Thyroid gland (tissue), 4 donors: ENCODE results near the gene KCTD1. TPM values are rescaled to one million over a fixed set of nuclear protein-coding genes. Genes with fewer than 3 reads are reported as not detected.

Source experiments
- DNase-seq, 2 donors: peaks; one replicate each; pipeline ENCODE4 v3.0.0-alpha.2; 2019
- H3K27ac ChIP-seq, 3 donors: fragments of 200-600 bp; sonication (generic); 1 replicate in 2 of 3; 2 replicates in 1 of 3; pipeline ENCODE4 v1.5.1; 2016 to 2019; ENCODE audit warnings: mild to moderate bottlenecking in 1 of 3, moderate library complexity in 1 of 3
- H3K27me3 ChIP-seq: fragments of 200-600 bp; sonication (generic); one replicate; pipeline ENCODE4 v1.5.1; 2019
- H3K36me3 ChIP-seq, 2 donors: fragments of 200-600 bp; sonication (generic); one replicate each; pipeline ENCODE4 v1.5.1; 2016 to 2019
- H3K4me1 ChIP-seq, 2 donors: fragments of 200-600 bp; sonication (generic); one replicate each; pipeline ENCODE4 v1.5.1; 2017 to 2019
- H3K4me3 ChIP-seq, 3 donors: fragments of 200-600 bp; sonication (generic); replicated peaks in 1 of 3; 1 replicate in 2 of 3; 2 replicates in 1 of 3; pipeline ENCODE4 v1.5.1; 2016; ENCODE audit warnings: mild to moderate bottlenecking in 1 of 3
- H3K9me3 ChIP-seq: fragments of 200-600 bp; sonication (generic); one replicate; pipeline ENCODE4 v1.5.1; 2017
- POLR2A ChIP-seq, 2 donors: fragments of 450-650 bp; IDR thresholded peaks; one replicate each; pipeline ENCODE4 v1.6.1; 2017; ENCODE audit warnings: antibody characterized with exemption in 2 of 2, mild to moderate bottlenecking in 2 of 2, moderate library complexity in 1 of 2
- WGBS, 2 donors: methylation state at CpG; one replicate each; pipeline ENCODE4 v1.1.5; 2017; 5-methylcytosine and 5-hydroxymethylcytosine counted together
- intact Hi-C: fragments of 100-400 bp; cut with DNase I; formaldehyde crosslinking; loops from one replicate; pipeline ENCODE4 v1.15.1; 2023
- total RNA-seq, 4 donors: library from RNA; depleted of rRNA; stranded (reverse); fragments of >200 nt; gene quantifications; one replicate each; pipeline ENCODE4 v1.2.3, GENCODE V29; 2016
- TF ChIP-seq, protein P1 (sequence below), 6 experiments: fragments of 200-600 bp in 3 of 6; fragments of 450-650 bp in 3 of 6; sonication (generic) in 3 of 6; IDR thresholded peaks; one replicate each; pipeline ENCODE4 v1.5.1; 2016 to 2019; ENCODE audit warnings: antibody characterized with exemption in 6 of 6, mild to moderate bottlenecking in 2 of 6, inconsistent platforms in 1 of 6, moderate library complexity in 1 of 6

Gene KCTD1
- total RNA-seq, 4 donors from 2014 or later = 25.9 to 66.0 (median 34.2) TPM

DNA sequence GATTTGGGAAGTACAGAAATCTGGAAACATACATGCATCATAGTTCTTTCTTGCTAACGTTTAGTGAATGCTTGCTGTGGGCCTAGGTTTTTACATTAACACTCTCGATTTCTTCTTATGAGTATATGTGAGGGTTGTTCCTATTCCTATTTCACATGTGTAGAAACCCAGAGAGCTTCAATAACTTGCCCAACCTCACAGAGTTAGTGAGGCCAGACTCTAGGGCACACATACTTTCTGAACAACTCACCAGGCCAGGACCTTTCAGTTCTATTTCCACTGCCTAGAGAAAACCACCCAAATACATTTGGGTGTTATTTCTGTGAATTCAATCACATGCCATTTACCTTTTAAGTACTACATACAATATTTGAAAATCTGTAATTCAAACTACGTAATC, 8.2 kb upstream of the KCTD1 start:
- no peaks in the 10 kb centered on the region for H3K9me3 ChIP-seq
- no peak for TF ChIP-seq POLR2A (IDR thresholded peaks at IDR 0.05)
- TF ChIP-seq, protein P1, sequence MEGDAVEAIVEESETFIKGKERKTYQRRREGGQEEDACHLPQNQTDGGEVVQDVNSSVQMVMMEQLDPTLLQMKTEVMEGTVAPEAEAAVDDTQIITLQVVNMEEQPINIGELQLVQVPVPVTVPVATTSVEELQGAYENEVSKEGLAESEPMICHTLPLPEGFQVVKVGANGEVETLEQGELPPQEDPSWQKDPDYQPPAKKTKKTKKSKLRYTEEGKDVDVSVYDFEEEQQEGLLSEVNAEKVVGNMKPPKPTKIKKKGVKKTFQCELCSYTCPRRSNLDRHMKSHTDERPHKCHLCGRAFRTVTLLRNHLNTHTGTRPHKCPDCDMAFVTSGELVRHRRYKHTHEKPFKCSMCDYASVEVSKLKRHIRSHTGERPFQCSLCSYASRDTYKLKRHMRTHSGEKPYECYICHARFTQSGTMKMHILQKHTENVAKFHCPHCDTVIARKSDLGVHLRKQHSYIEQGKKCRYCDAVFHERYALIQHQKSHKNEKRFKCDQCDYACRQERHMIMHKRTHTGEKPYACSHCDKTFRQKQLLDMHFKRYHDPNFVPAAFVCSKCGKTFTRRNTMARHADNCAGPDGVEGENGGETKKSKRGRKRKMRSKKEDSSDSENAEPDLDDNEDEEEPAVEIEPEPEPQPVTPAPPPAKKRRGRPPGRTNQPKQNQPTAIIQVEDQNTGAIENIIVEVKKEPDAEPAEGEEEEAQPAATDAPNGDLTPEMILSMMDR (IDR thresholded peaks at IDR 0.05) = no peak
- intact Hi-C loops = no loop called here
- H3K4me1 ChIP-seq = no peaks in the 10 kb centered on the region
- no peaks in the 10 kb centered on the region for H3K36me3 ChIP-seq
- no peak for DNase-seq
- no peak overlapping the region for H3K27ac ChIP-seq
- 84 to 91% methylated on average over 3 of the region's 3 CpGs for WGBS, 2 donors
- no peaks in the 10 kb centered on the region for H3K27me3 ChIP-seq
- H3K4me3 ChIP-seq = no peak overlapping the region

GRCh38 chr18:26555804-26556553, 7.6 kb upstream of the KCTD1 start:
- Histone ChIP-seq H3K36me3 (no peaks in the 10 kb centered on the region), H3K9me3 (no peaks in the 10 kb centered on the region), H3K4me3 (no peak overlapping the region), H3K27ac (no peak overlapping the region), H3K4me1 (peaks cover under 1 to 1% of the 10 kb centered on the region in 2 donors), H3K27me3 (no peaks in the 10 kb centered on the region)
- WGBS, 2 donors = 95% methylated on average over 4 of the region's 4 CpGs
- TF ChIP-seq, protein P1 (IDR thresholded peaks at IDR 0.05) = no peak
- no peak for TF ChIP-seq POLR2A (IDR thresholded peaks at IDR 0.05)
- intact Hi-C loops = no loop called here
- no peak for DNase-seq

DNA sequence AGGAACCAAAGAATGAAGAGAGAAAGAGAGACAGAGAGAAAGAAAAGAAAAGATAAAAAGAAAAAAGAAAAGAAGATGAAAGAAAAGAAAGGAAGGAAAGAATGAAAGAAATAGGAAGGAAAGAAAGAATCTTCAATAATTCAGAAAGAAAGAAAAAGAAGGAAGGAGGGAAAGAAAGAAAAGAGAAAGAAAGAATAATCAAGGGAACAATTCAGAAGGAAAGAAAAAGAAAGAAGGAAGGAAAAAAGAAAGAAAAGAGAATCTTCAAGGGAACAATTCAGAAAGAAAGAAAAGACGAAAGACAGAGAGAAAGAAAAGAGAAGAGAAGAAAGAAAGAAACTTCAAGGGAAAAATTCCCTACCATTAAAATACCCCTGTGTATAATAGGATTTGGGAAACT, 5.6 kb upstream of the KCTD1 start:
- H3K4me3 ChIP-seq = no peak overlapping the region
- WGBS, 2 donors = 96 to 100% methylated on average over 1 of the region's 1 CpG
- intact Hi-C loops = no loop called here

DNA sequence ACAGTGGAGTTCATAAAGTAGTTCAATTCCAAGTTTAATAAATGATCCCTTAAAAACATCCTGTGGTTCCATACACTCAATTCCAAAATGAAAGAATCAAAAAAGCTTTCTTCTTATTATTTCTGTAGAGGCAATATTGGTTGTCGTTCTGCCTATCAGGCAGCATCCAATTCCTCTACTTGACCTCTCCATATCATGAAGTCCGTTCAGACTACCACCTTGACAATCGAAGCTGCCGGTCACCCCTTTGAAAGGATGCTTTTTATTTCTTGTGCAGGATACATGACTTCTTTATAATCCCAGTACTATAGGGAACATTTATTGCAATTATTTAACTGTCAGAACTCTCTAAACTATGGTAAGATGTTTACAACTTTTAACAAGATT, 3.3 kb upstream of the KCTD1 start:
- DNase-seq = no peak
- H3K27ac ChIP-seq = no peak overlapping the region
- no peaks in the 10 kb centered on the region for H3K9me3 ChIP-seq
- H3K27me3 ChIP-seq = no peaks in the 10 kb centered on the region
- no peak for TF ChIP-seq POLR2A (IDR thresholded peaks at IDR 0.05)
- TF ChIP-seq, protein P1 (IDR thresholded peaks at IDR 0.05) = no peak
- no peaks in the 10 kb centered on the region for H3K36me3 ChIP-seq
- intact Hi-C loops = no loop called here
- H3K4me1 ChIP-seq = peaks cover 14 to 17% of the 10 kb centered on the region in 2 donors
- no peak overlapping the region for H3K4me3 ChIP-seq
- 83 to 84% methylated on average over 4 of the region's 4 CpGs for WGBS, 2 donors

More for the DNA sequence above, 5.6 kb upstream of the KCTD1 start:
- Histone ChIP-seq H3K27me3 (no peaks in the 10 kb centered on the region), H3K36me3 (no peaks in the 10 kb centered on the region), H3K4me1 (peaks cover 7 to 11% of the 10 kb centered on the region in 2 donors), H3K27ac (no peak overlapping the region), H3K9me3 (no peaks in the 10 kb centered on the region)
- TF ChIP-seq, protein P1 (IDR thresholded peaks at IDR 0.05) = no peak
- TF ChIP-seq POLR2A (IDR thresholded peaks at IDR 0.05) = no peak
- DNase-seq = no peak

GRCh38 chr18:26550998-26551694, 2.8 kb upstream of the KCTD1 start:
- Histone ChIP-seq H3K27me3 (no peaks in the 10 kb centered on the region), H3K4me3 (peak overlapping the region in 1 of 3 donors; percentile 60), H3K4me1 (peaks cover 19 to 22% of the 10 kb centered on the region in 2 donors), H3K27ac (no peak overlapping the region), H3K36me3 (no peaks in the 10 kb centered on the region), H3K9me3 (no peaks in the 10 kb centered on the region)
- WGBS, 2 donors = 27 to 28% methylated on average over 25 to 26 of the region's 28 CpGs
- intact Hi-C loops = no loop called here
- DNase-seq = peak; percentile 7 to 10
- TF ChIP-seq, protein P1 (IDR thresholded peaks at IDR 0.05) = no peak
- TF ChIP-seq POLR2A (IDR thresholded peaks at IDR 0.05) = no peak
